UCSD-AML1 (cell line): ENCODE results near the gene PRIM1.
"Not testable (repeated sequence)": the region's sequence is repeated elsewhere in the genome, so short reads cannot be mapped to it uniquely, and the experiment has no call there.

Source experiments
- DNase-seq: peaks from one replicate; lab custom pipeline; 2025; ENCODE audit not compliant: unreplicated experiment; lab: John Stamatoyannopoulos, UW

Gene PRIM1

DNA sequence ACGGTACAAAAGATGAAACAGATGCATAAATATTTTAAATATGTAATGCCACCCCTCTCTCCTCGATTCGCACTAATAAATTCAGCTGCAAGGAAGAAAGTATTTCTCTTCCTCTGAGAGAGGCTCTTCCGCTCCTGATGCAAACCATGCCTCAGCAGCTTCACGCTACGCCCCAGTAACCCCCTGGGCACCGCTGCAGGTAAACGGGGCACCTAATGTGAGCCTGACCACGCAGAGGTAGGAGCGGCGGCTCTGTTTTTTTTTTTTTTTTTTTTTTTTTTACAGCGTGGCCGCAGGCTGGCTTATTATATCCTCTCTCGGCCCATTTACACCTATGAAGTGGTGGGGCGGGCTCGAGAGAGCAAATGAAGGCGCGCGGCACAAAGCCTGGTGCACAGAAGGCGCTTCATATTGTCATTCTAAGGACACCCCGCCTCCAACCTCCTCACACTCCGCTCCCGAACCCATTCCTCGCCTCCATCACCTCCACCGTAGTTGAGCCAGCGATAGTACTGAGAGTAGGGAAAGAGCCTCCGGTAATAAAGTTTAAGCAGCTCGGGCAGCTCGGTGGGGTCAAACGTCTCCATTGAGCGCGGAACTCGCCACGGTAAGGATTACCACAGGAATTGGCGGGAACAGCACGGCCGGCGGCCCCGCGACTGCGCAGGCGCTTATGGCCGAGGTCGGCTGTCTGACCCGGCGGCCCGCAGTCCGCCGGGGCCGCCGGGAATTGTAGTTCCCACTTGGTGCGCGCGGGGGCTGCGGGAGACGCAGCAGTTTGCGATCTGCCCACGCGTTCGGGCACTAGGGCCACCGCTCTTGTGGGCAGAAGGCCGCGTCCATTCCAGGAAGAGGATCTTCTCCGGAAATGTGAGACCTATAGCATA, at the start of gene PRIM1:
Gene PRIM1 (minus strand): TSS at position 612 of the 887 bp plus-strand sequence. CDS start 25 bp downstream, at position 587.
- DNase-seq: peak; percentile 89

DNA sequence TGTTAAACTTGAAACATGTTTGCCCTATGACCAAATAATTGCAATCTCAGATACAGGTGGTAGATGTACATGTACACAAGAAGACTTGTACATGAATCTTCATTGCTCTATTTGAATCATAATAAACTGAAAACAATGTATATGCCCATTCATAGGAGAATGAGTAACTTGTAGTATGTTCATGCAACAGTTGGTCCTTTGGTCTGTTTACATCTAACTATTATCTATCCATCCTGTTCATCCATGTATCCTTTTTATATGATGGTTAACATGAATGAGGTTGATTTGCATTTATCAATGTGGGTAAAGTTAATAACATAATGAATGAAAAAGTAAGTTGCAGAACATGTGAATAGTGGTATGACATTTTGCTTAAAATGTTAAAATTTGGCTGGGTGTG, 48.1 kb upstream of the PRIM1 start:
- DNase-seq: no peak

DNA sequence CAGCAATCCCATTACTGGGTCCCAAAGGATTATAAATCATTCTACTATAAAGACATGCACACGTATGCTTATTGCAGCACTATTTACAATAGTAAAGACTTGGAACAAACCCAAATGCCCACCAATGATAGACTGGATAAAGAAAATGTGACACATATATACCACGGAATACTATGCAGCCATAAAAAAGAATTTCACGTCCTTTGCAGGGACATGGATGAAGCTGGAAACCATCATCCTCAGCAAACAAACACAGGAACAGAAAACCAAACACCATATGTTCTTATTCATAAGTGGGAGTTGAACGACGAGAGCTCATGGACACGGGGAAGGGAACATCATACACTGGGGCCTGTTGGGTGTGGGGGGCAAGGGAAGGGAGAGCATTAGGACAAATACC, 47.2 kb upstream of the PRIM1 start:
- not testable (repeated sequence) for DNase-seq

DNA sequence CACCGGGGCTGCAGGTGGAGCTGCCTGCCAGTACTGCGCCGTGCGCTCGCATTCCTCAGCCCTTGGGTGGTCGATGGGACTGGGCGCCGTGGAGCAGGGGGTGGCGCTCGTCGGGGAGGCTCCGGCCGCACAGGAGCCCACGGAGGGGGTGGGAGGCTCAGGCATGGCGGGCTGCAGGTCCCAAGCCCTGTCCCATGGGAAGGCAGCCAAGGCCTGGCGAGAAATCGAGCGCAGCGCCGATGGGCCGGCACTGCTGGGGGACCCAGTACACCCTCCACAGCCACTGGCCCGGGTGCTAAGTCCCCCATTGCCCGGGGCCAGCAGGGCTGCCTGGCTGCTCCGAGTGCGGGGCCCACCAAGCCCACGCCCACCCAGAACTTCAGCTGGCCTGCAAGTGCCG, 43.7 kb upstream of the PRIM1 start:
- not testable (repeated sequence) for DNase-seq

DNA sequence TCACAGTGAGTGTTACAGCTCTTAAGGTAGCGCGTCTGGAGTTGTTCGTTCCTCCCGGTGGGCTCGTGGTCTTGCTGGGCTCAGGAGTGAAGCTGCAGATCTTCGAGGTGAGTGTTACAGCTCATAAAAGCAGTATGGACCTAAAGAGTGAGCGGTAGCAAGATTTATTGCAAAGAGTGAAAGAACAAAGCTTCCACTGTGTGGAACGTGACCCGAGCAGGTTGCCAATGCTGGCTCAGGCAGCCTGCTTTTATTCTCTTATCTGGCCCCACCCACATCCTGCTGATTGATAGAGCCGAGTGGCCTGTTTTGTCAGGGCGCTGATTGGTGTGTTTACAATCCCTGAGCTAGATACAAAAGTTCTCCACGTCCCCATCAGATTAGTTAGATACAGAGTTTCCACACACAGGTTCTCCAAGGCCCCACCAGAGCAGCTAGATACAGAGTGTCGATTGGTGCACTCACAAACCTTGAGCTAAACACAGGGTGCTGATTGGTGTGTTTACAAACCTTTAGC, 43.0 kb upstream of the PRIM1 start:
- DNase-seq: not testable (repeated sequence)

DNA sequence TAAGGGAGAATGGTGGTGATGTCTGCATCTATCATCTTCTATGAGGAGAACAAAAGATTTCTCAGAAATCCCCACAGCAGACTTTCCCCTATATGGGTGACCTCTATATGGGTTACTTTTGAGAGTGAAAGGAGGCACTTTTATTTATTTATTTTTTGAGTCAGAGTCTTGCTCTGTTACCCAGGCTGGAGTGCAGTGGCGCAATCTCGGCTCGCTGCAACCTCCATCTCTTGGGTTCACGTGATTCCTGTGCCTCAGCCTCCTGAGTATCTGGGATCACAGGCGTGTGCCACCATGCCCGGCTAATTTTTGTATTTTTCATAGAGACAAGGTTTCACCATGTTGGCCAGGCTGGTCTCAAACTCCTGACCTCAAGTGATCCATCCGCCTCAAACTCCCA, 41.0 kb upstream of the PRIM1 start:
- not testable (repeated sequence) for DNase-seq

DNA sequence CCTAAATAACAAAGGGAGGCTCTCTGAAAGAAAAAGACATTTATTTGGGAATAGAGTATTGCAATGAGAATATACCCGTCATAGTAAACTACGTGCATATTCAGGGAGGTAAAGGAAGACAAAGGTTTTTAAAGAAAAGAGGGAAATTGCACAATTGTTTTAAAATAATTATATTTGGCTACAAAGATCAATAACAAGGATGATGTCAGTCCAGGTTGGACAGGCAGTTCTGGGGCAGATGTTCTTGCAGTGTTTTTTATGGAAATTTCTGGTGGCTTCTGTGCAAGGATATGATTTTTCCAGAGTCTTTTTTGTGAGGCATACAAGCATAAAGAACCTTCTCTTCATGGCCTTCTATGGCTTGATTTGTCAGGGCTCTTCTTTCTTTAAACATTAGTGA, 40.6 kb upstream of the PRIM1 start:
- DNase-seq: no peak

DNA sequence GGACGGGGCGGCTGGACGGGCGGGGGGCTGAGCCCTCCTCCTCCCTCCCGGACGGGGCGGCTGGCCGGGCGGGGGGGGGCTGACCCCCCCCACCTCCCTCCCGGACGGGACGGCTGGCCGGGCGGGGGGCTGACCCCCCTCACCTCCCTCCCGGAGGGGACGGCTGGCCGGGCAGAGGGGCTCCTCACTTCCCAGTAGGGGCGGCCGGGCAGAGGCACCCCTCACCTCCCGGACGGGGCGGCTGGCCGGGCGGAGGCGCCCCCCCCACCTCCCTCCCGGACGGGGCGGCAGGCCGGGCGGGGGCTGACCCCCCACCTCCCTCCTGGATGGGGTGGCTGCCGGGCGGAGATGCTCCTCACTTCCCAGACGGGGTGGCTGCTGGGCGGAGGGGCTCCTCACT, 37.3 kb upstream of the PRIM1 start:
- not testable (repeated sequence) for DNase-seq

DNA sequence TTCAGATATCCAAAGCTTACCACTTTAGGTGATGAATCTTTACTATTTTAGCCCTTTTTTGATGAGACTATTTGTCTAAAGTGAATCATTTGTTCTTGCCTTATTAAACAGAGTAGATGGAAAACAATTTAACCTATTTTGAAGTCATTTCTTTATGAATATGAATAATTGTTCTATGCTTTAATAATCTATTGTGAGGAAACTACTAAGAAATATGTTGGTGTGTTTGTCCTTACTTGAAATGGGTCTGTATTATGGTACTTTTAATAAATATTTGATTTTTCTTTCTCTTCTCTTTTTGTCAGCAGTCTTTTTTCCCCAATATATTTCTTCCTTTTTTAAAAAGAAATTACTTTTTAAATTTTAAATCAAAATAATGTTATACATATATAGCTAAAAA, 35.4 kb upstream of the PRIM1 start:
- no peak for DNase-seq

DNA sequence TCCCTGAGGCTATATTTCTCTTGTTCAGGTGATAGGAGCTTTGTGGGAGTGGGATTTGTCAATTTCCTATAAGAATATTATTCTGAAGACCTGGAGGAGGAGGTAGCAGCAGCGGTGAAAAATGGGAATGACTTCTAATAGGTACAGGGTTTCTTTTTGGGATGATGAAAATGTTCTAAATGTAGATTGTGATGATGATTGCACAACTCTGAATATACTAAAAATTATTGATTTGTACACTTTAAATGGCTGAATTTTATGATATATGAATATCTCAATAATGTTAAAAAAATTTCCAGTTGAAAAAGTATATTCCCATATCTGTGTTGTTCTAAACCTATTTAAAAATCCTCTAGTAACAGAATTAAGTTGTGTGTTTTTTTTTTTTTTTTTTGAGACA, 33.8 kb upstream of the PRIM1 start:
- no peak for DNase-seq

DNA sequence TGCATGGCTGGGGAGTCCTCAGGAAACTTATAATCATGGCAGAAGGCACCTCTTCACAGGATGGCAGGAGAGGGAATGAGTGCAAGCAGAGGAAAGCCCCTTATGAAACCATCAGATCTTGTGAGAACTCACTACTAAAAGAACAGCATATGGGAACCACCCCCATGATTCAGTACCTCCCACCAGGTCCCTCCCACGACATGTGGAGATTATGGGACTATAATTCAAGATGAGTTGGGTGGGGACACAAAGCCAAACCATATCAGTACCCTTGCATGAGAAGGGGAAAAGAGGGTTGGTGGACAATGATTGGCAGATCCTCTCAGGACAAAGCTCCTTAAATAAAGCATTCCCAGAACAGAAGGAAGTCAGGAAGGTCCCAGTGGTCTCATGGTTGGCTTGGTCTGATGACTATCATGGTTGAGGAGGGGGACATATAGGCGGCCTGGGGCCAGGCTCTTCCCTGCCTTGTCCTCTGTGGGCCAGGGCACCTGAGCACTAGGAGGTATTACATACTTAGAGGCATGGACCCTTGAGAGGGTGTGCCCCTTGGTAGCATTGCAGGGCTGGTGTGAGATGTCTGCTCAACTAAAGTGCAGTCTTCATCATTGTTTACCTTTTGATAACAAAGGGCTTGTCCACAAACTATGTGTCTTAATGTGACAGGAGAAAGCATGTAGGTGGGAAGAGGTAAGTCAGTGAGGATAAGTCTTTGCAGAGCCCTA, 33.2 kb upstream of the PRIM1 start:
- no peak for DNase-seq

DNA sequence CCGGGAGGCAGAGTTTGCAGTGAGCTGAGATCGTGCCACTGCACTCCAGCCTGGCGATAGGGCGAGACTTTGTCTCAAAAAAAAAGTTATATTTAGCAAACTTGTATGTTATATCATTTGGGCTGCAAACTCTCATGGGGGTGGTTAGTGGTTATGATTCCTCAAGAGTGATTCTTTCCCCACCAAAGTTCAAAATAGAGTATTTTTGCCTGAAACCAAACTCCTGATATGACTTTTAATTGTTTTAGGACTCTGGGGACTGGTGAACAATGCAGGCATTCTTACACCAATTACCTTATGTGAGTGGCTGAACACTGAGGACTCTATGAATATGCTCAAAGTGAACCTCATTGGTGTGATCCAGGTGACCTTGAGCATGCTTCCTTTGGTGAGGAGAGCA, 29.6 kb upstream of the PRIM1 start:
- no peak for DNase-seq

DNA sequence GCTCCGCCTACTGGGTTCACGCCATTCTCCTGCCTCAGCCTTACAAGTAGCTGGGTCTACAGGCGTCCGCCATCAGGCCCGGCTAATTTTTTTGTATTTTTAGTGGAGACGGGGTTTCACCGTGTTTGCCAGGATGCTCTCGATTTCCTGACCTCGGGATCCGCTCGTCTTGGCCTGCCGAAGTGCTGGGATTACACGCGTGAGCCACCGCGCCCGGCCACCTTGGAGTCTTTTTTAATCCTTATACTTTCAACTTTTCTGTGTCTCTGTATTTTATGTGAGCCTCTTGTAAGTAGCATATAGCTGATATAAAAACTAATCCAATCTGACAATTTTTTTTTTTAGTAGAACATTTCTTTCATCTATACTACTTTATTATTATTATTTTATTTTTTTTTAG, 26.6 kb upstream of the PRIM1 start:
- DNase-seq: no peak

DNA sequence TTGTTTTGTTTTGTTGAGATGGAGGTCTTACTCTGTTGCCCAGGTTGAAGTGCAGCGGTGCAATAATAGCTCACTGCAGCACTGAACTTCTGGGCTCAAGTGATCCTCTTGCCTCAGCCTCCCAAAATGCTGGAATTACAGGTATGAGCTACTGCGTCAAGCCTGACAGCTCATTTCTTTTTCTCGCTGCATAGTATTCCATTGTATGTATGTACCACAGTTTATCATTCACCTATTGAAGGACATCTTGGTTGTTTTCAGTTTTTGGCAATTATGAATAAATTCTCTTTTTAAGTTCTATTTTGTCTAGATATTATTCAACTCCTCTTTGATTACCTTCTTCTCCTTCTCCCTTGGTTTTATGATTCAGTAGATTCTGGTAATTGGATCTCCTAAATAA, 24.5 kb upstream of the PRIM1 start:
- DNase-seq: no peak

DNA sequence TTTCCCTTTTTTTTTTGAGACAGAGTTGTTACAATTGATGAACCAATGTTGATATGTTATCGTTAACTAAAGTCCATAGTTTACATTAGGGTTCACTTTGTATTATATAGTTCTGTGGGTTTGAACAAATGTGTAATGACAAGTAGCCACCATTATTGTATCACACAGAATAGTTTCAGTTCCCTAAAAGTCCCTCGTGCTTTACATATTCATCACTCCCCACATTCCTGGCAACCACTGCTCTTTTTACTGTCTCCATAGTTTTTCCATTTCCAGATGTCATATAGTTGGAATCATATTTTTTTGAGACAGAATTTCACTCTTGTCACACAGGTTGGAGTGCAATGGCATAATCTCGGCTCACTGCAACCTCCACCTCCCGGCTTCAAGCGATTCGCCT, 23.5 kb upstream of the PRIM1 start:
- no peak for DNase-seq

DNA sequence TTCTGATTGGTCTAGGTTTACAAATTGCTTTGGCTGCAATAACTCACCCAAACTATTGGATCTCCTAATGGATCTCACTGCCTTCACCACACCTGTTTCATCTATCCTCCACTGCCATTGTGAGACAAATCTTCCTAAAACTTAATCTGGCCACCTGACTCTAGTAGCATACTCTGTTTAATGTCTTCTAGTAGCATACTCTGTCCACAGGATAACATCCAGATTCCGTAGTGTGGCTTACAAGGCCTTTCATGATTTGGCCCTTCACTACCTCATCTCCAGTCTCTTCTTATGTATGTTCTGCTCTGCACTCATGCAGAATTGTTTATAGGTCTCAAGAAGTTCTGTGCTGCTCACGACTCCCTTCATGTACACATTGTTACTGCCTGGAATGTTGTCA, 21.0 kb upstream of the PRIM1 start:
- no peak for DNase-seq

DNA sequence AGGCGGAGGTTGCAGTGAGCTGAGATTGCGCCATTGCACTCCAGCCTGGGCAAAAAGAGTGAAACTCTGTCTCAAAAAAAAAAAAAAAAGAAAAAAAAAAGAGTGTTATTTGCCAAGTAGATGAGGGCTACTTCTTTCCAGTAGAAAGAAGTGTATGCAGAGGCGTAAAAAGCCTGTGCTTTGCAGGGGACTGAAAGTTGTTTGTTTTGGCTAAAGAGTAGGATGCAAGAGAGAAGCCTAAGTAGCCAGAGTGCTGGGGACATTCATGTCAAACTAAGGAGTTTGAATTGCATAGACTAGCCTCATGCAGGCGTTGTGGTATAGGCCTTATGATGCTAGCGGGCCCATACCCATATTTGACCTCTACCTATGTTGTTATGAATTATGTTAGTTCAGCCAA, 20.5 kb upstream of the PRIM1 start:
- no peak for DNase-seq

DNA sequence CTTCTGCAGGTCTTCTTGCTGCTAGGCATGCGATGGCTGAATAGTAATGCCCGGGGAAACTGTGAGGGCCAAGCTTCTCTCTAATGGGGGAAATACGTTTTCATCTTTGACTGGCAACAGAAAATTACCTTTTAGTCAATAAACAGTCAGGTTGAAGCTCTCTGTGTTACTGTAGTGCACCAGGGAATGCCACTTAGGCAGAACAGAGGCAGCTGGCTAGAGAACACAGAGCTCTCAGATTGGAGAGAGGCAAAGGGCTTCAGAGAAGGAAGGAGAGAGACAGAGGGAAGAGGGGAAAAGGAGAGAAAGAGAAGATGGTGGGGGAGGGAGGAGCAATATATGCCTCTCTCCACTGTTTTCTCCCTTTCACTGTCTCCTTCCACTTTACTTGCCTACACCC, 17.7 kb upstream of the PRIM1 start:
- DNase-seq: no peak

DNA sequence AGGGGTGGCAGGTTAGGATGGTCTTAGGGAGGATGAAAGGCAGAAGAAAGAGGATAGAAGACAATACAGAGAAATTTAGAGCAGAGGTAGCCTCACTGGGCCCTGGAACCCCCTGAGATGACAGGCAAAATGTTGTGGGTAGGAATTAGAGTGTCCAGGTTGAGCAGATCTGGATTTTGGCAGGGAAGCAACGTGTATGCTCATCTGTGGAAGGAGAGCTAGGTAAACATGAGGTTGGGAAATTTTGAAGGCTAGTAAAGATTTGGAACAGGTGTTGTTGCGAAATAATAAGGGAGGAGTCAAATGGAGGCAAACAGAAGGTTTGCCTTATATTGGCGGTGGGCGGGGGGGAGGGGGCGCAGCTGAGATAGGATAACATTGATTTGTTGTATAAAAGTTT, 16.3 kb upstream of the PRIM1 start:
- no peak for DNase-seq

DNA sequence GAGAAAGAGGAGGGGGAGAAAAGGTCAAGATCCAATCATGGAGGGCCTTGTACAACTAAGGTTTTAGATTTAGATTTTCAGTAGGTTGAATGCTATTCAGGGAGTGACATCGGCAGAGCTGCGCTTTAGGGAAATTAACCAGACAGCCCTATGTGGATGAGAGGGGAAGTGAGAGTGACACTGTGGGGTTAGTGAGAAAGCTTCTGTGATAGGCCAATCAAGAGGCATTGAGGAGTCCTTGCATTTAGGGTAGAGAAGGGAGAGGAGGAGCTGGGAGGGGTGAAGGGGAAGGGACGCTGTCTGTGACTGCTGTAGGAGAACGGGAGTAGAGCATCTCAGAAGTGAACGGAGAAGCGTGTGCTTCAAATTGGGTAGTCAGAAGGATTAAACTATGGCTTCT, 14.4 kb upstream of the PRIM1 start:
- DNase-seq: no peak

DNA sequence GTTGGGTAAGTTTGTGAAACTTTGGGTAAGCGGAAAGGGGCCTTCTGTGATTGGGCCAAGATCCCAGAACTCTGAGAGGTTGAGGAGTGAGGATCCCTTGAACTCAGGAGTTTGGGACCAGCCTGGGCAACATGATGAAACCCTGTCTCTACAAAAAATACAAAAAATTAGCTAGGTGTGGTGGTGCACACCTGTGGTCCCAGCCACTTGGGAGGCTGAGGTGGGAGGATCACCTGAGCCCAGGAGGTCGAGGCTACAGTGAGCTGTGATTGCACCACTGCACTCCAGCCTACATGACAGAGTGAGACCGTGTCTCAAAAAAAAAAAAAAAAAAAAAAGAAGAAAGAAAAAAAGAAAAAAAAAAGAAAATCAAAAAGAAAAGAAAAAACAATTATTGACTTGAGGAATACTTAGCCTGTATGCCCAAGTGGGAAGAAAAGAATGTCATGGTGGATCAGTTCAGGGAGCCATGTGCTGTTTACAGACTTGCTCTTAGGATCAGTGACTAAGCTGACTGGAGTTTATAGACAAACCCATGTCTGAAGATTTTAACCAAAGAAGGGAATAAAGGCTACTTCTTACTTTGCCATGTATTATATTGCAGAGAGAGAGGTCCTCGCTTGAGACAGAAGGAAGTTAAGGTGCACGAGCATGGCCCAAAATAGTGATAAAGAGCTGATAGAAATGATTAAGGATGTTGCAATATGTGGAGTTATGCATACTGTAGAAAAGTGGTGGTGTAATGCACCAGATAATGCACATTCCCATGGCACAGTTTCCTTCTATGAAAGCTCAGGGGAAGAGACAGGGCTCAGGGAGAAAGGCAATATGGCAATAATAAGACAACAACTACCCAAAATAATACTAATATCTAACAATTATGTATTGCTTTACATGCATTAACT, 11.9 kb upstream of the PRIM1 start:
- DNase-seq: no peak
